GM10266 (cell line): Measurements from ENCODE around the gene DNAL1.

Source experiments
- DNase-seq: peaks from one replicate; pipeline ENCODE4 v3.0.0; 2012; ENCODE audit errors: extremely low spot score
- TF ChIP-seq, protein P1 (sequence below): IDR thresholded peaks from 2 replicates; pipeline ENCODE4 v1.5.1; 2012; ENCODE audit warnings: mild to moderate bottlenecking, low read depth; ENCODE audit not compliant: control insufficient read depth, insufficient read depth; ENCODE audit errors: missing control alignments

DNAL1 gene

DNA sequence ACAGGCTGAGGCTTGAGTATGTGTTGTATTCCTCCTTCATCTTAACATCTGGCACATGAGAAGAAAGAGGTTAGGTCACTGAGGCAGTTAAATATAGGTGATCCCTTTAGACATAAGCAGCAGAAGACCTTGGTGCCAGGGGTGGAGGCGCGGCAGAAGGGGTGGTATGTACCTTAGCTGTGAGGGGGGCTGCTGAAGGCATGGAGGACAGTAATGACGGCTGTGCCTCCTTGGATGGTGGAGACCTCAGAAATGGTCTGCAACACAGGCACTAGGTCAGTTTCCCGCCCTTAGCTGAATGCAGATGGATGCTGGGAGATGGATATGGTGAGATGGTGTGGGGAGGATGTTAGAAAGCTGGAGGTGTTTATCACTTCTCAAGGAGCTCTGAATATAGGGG, 70.9 kb downstream of the DNAL1 start:
- TF ChIP-seq, protein P1, sequence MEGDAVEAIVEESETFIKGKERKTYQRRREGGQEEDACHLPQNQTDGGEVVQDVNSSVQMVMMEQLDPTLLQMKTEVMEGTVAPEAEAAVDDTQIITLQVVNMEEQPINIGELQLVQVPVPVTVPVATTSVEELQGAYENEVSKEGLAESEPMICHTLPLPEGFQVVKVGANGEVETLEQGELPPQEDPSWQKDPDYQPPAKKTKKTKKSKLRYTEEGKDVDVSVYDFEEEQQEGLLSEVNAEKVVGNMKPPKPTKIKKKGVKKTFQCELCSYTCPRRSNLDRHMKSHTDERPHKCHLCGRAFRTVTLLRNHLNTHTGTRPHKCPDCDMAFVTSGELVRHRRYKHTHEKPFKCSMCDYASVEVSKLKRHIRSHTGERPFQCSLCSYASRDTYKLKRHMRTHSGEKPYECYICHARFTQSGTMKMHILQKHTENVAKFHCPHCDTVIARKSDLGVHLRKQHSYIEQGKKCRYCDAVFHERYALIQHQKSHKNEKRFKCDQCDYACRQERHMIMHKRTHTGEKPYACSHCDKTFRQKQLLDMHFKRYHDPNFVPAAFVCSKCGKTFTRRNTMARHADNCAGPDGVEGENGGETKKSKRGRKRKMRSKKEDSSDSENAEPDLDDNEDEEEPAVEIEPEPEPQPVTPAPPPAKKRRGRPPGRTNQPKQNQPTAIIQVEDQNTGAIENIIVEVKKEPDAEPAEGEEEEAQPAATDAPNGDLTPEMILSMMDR, result no peak
- DNase-seq, result no peak

DNA sequence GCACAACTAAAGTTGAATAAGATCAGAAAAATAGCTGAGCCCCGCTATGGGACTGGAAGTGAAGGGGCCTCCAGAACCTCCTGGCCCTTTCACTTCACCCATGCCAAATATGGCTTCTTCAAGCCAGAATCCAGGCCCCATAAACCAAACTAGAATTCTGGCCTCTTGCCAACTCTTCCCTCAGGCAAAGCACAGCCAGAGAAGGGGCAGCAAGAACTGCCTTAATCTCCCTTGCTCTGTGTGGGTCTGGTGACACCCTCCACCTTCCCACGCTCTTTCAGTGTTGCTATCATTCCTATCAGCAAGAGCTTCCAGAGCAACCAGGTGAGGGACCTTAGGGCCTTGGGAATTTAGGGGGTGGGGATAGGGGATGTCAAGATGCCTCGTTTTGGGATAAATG, 72.5 kb downstream of the DNAL1 start:
- TF ChIP-seq, protein P1, result no peak
- DNase-seq, result no peak

DNA sequence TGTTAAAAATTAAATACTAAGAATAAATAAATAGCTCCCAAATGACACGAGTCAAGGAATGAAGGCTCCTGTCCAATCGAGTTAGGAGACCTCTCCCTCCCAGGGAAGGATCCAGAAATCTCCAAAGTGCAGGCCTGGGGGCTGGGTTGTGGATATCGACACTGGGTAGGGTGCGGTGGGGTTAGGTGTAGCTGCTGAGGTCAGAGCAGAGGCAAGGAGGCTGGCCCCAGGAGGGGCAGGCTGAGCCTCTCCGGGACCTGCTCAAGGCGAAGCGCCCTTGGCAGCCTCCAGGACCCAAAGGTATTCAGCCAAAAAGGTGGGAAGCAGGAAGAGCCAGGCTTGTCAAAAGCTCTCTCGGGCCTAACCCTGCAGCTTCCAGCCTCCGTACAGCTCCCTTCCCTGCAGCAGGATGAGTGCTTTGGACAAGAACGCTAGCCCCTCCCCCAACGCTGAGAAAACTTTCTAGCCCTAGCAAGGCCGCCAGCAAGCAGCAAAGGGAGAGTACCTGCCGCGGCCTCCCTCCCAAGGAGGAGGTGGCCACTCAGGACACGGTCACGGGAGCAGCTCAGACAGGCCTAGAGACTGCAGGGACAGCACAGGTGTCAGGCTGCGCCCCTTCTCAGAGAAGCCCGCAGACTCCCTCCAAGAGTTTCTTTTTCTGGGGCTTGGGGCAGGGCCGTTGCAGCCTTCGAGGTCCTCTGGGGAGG, 73.1 kb downstream of the DNAL1 start:
- TF ChIP-seq, protein P1, result no peak
- no peak for DNase-seq

DNA sequence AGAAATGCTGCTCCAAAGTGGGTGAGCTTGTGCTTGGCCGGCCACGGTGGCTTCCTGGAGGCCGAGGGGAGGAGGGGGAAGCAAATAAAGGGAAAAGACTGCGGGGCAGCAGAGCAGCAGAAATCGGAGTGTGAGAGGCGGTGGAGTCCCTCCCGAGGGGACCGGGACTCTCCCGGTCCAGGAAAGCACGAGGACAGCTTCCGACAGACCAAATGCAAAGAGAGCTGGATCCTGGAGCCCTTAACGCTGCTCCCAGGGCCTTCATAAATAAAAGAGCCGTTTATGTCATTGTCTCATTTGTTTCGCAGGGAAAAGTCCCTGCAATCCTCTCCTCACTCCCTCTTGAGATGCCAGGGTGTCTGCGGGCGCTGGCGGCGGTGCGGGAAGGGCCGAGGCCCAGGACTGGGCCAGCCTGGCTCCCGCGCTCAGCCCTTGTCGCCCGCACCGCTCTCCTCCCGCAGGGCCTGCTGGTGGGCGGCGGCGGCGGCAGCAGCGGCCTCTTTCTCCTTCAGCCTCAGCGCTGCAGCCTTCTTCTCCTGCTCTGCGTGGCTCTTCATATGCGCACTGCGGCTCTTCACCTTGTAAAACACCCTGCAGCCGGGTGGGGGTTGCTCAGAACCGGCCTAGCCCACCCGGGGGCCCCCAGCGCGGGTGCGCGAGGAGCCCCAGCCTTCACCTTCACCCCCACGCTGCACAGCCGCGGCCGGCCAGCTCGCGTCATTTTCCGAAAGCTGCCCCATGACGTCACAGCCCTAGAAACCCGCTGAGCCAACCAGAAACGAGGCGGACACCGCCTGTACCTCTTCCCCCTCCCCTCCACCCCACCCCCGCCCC, 73.8 kb downstream of the DNAL1 start:
- no peak for DNase-seq
- TF ChIP-seq, protein P1, result no peak

DNA sequence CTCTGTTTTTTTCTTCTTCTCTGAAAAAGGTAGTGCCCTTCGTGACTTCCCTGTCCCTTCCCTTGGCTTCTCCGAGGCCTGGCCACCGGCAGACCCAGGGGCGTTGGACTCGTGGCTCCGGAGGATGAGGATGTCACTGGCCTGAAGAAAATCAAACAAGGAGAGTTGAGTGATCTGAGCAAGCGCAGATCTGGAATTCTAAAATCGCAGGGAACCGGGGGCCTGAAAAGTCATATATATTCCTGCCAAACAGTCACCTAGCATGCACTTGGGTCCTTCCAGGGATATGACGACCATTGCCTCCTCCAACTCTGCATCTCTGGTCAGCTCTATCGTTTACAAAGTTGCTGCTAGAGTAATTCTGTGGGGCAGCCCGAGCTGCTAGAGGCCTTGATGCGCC, 74.6 kb downstream of the DNAL1 start:
- TF ChIP-seq, protein P1, result no peak
- no peak for DNase-seq

DNA sequence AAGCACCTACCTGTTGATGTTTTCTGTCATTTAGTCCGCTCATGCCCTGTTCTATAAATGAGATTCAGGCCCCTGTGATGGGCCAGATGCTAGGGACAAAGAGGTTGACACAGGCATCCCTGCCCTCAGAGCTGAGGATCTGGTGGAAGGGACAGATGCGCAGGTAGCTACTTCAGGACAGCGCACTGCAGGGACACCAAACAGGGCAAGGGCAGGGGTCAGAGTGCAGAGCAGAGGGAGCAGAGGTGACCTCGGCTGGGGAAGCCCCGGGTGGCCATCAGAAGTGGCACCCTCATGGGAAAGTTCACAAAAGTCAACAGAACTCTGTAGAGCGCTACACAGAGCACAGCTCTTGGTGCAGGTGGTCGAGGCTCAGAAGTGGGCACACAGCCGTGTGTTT, 75.0 kb downstream of the DNAL1 start:
- no peak for DNase-seq
- TF ChIP-seq, protein P1, result no peak

DNA sequence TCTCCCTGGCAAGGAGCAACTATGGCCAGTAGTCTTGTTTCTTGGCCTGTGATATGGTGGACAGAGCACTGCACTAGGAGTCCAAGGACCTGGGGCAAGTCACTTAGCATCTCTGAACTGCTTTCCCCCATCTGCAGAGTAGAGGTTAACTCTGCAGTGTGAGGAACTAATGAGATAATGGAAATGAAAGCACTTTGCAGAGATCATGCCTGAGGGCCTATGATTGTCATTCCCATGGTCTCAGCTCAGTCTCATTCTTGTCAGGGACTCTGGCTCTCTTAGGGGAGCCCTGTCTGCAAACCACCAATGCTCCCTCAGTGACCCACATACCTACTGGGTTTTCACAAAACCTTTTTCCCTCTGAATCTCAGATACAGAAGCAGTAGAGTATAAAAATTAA, 75.8 kb downstream of the DNAL1 start:
- TF ChIP-seq, protein P1, result no peak
- no peak for DNase-seq
